ENCODE results near the gene DIPK1A.

Gene DIPK1A

GRCh38 chr1:92923664-92924063 is 37.6 kb downstream of the DIPK1A start:
- Histone ChIP-seq H3K4me3 (ENCODE audit: low read length) (no peak overlapping the region), H3K27me3 (ENCODE audit: control insufficient read depth, insufficient read depth, low read length) (no peaks in the 10 kb centered on the region), H3K36me3 (ENCODE audit: control insufficient read depth, insufficient read depth, low read length) (no peaks in the 10 kb centered on the region), H3K4me1 (ENCODE audit: control insufficient read depth, insufficient read depth, low read length) (no peaks in the 10 kb centered on the region), H3K9me3 (ENCODE audit: control insufficient read depth, low read length) (no peaks in the 10 kb centered on the region), H3K9ac (ENCODE audit: low read length) (no peak overlapping the region)

GRCh38 chr1:92922356-92923035 is 38.8 kb downstream of the DIPK1A start:
- H3K9ac ChIP-seq (ENCODE audit: low read length): no peak overlapping the region
- H3K36me3 ChIP-seq (ENCODE audit: control insufficient read depth, insufficient read depth, low read length): no peaks in the 10 kb centered on the region
- no peak overlapping the region for H3K4me3 ChIP-seq (ENCODE audit: low read length)
- H3K27me3 ChIP-seq (ENCODE audit: control insufficient read depth, insufficient read depth, low read length): no peaks in the 10 kb centered on the region
- H3K9me3 ChIP-seq (ENCODE audit: control insufficient read depth, low read length): no peaks in the 10 kb centered on the region
- no peaks in the 10 kb centered on the region for H3K4me1 ChIP-seq (ENCODE audit: control insufficient read depth, insufficient read depth, low read length)

- Histone ChIP-seq H3K9ac (ENCODE audit: low read length) (no peak overlapping the region), H3K9me3 (ENCODE audit: control insufficient read depth, low read length) (no peaks in the 10 kb centered on the region), H3K27me3 (ENCODE audit: control insufficient read depth, insufficient read depth, low read length) (no peaks in the 10 kb centered on the region), H3K4me1 (ENCODE audit: control insufficient read depth, insufficient read depth, low read length) (no peaks in the 10 kb centered on the region), H3K4me3 (ENCODE audit: low read length) (no peak overlapping the region), H3K36me3 (ENCODE audit: control insufficient read depth, insufficient read depth, low read length) (no peaks in the 10 kb centered on the region)
Observed at GRCh38 chr1:92921031-92922023, 39.9 kb downstream of the DIPK1A start.

DNA sequence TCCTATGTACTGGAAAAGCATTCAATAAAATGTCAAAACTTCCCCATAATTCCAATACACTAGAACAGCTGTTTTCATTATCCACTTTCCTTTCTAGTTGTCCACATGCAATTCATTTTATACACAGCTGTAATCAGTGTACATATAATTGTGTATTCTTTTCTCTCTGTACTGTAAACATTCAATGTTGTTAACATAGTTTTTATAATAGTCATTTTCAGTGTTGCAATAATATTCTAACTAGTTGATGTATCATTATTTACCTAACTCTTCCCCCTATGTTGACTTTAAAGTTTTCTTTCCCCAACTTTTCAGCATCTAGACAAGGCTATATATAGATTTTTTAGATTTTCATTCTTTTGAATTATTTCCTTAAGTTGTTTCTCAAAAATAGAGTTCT is 44.4 kb downstream of the DIPK1A start:
- H3K9ac ChIP-seq (ENCODE audit: low read length): no peak overlapping the region
- H3K4me3 ChIP-seq (ENCODE audit: low read length): no peak overlapping the region
- no peaks in the 10 kb centered on the region for H3K27me3 ChIP-seq (ENCODE audit: control insufficient read depth, insufficient read depth, low read length)
- no peaks in the 10 kb centered on the region for H3K4me1 ChIP-seq (ENCODE audit: control insufficient read depth, insufficient read depth, low read length)
- no peaks in the 10 kb centered on the region for H3K9me3 ChIP-seq (ENCODE audit: control insufficient read depth, low read length)
- H3K36me3 ChIP-seq (ENCODE audit: control insufficient read depth, insufficient read depth, low read length): no peaks in the 10 kb centered on the region

DNA sequence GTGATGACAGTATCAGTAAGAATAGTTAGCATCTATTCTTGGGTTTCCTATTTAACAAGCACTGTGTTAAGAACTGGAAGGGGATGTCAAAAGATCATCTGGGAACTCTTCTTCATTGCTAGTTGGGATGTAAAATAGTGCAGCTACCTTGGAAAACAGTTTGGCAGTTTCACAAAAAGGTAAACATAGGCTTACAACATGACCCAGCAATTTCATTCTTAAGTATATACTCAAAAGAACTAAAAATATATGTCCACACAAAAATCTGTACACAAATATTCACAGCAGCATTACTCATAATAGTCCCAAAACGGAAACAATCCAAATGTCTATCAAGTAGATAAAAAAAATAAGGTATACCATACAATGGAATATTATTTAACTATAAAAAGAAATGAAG is 45.7 kb downstream of the DIPK1A start:
- Histone ChIP-seq H3K4me1 (ENCODE audit: control insufficient read depth, insufficient read depth, low read length) (no peaks in the 10 kb centered on the region), H3K27me3 (ENCODE audit: control insufficient read depth, insufficient read depth, low read length) (no peaks in the 10 kb centered on the region), H3K4me3 (ENCODE audit: low read length) (no peak overlapping the region), H3K9ac (ENCODE audit: low read length) (no peak overlapping the region), H3K9me3 (ENCODE audit: control insufficient read depth, low read length) (no peaks in the 10 kb centered on the region), H3K36me3 (ENCODE audit: control insufficient read depth, insufficient read depth, low read length) (no peaks in the 10 kb centered on the region)

GRCh38 chr1:92913093-92913819 is 48.0 kb downstream of the DIPK1A start:
- Histone ChIP-seq H3K27me3 (ENCODE audit: control insufficient read depth, insufficient read depth, low read length) (no peaks in the 10 kb centered on the region), H3K9me3 (ENCODE audit: control insufficient read depth, low read length) (no peaks in the 10 kb centered on the region), H3K4me1 (ENCODE audit: control insufficient read depth, insufficient read depth, low read length) (peaks cover 12% of the 10 kb centered on the region), H3K9ac (ENCODE audit: low read length) (no peak overlapping the region), H3K4me3 (ENCODE audit: low read length) (no peak overlapping the region), H3K36me3 (ENCODE audit: control insufficient read depth, insufficient read depth, low read length) (no peaks in the 10 kb centered on the region)

- no peaks in the 10 kb centered on the region for H3K36me3 ChIP-seq (ENCODE audit: control insufficient read depth, insufficient read depth, low read length)
- no peaks in the 10 kb centered on the region for H3K27me3 ChIP-seq (ENCODE audit: control insufficient read depth, insufficient read depth, low read length)
- no peak overlapping the region for H3K4me3 ChIP-seq (ENCODE audit: low read length)
- H3K9ac ChIP-seq (ENCODE audit: low read length): no peak overlapping the region
- H3K4me1 ChIP-seq (ENCODE audit: control insufficient read depth, insufficient read depth, low read length): peaks cover 12% of the 10 kb centered on the region
- H3K9me3 ChIP-seq (ENCODE audit: control insufficient read depth, low read length): no peaks in the 10 kb centered on the region
Observed at GRCh38 chr1:92910081-92910480, 51.2 kb downstream of the DIPK1A start.

- H3K9me3 ChIP-seq (ENCODE audit: control insufficient read depth, low read length): no peaks in the 10 kb centered on the region
- H3K4me3 ChIP-seq (ENCODE audit: low read length): no peak overlapping the region
- peaks cover 12% of the 10 kb centered on the region for H3K4me1 ChIP-seq (ENCODE audit: control insufficient read depth, insufficient read depth, low read length)
- H3K36me3 ChIP-seq (ENCODE audit: control insufficient read depth, insufficient read depth, low read length): no peaks in the 10 kb centered on the region
- H3K9ac ChIP-seq (ENCODE audit: low read length): no peak overlapping the region
- H3K27me3 ChIP-seq (ENCODE audit: control insufficient read depth, insufficient read depth, low read length): no peaks in the 10 kb centered on the region
Observed at GRCh38 chr1:92909321-92909720, 51.9 kb downstream of the DIPK1A start.

DNA sequence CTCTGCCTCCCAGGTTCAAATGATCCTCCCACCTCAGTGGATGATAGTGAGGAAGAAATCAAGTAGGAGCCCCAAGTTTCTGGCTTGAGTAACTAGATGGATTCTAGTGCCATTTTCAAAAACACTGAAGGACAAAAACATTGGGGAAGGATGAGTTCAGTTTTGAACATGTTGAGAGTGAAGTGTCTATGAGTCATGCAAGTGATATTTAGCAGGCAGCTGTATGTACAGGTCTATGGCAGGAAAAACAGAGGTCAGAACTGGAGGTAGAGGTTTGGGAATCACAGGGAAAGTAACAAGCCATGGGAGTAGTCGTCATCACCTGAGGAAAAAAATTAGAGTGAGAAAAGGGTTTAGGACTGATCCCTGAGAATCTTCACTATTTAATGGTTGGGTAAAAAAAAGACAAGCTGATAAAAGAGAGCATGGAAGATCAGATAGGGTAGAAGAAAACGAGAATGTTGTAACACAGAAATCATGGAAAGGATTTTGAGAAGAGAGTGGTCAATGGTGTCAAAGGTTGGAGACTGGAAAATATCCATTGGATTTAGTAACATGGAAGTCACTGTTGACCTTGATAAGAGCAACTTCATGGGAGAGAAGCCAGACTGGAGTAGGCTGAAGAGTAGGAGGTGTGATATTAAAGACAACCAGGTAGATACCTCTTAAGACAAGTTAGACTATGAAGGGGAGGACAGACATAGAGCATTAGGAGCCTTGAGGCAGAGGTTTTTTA is 53.1 kb downstream of the DIPK1A start:
- Histone ChIP-seq H3K36me3 (ENCODE audit: control insufficient read depth, insufficient read depth, low read length) (no peaks in the 10 kb centered on the region), H3K4me1 (ENCODE audit: control insufficient read depth, insufficient read depth, low read length) (peaks cover 12% of the 10 kb centered on the region), H3K4me3 (ENCODE audit: low read length) (no peak overlapping the region), H3K9ac (ENCODE audit: low read length) (no peak overlapping the region), H3K27me3 (ENCODE audit: control insufficient read depth, insufficient read depth, low read length) (no peaks in the 10 kb centered on the region), H3K9me3 (ENCODE audit: control insufficient read depth, low read length) (no peaks in the 10 kb centered on the region)

DNA sequence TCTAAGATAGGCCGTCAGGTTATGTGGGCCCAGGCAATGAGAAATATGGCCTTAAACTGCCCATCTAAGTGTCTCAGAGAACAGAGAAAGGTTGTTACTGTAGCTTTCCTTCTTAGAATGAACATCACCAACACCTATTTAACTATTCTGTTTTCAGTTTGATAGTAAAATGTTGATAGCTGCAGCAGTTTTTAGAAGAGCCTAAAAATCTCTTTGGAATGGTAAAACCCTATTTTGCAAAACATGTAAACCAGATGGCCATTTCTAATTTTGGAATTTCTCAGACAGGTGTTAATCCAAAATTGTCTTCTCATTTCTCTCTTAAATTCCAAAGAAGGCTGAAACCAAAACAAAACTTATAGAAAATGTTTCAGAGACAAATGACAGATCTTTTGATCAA is 57.5 kb downstream of the DIPK1A start:
- Histone ChIP-seq H3K4me3 (ENCODE audit: low read length) (no peak overlapping the region), H3K36me3 (ENCODE audit: control insufficient read depth, insufficient read depth, low read length) (no peaks in the 10 kb centered on the region), H3K9ac (ENCODE audit: low read length) (no peak overlapping the region), H3K27me3 (ENCODE audit: control insufficient read depth, insufficient read depth, low read length) (no peaks in the 10 kb centered on the region), H3K9me3 (ENCODE audit: control insufficient read depth, low read length) (no peaks in the 10 kb centered on the region), H3K4me1 (ENCODE audit: control insufficient read depth, insufficient read depth, low read length) (no peaks in the 10 kb centered on the region)

DNA sequence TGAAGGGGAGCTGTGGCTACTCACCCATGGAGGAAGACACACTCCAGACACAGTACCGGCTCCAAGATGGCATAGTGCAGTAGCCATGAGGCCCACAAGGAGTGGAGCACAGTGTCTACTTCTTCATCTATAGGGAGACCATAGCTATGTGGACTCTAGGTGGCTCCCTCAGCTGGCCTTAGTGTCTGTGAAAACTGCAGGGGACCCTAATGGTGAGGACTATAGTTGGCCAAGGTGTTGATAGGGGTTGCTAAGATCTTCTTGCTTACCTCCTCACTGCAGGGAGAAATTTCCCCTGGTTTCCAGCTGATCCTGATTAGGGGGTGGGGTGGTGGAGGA is 58.9 kb downstream of the DIPK1A start:
- Histone ChIP-seq H3K9ac (ENCODE audit: low read length) (no peak overlapping the region), H3K36me3 (ENCODE audit: control insufficient read depth, insufficient read depth, low read length) (no peaks in the 10 kb centered on the region), H3K4me3 (ENCODE audit: low read length) (no peak overlapping the region), H3K27me3 (ENCODE audit: control insufficient read depth, insufficient read depth, low read length) (no peaks in the 10 kb centered on the region), H3K9me3 (ENCODE audit: control insufficient read depth, low read length) (no peaks in the 10 kb centered on the region), H3K4me1 (ENCODE audit: control insufficient read depth, insufficient read depth, low read length) (no peaks in the 10 kb centered on the region)

All from mucosa of stomach (tissue), 1 donor.